IMR-90 (cell line): Measurements from ENCODE around the gene CERS5. TPM values are rescaled to one million over a fixed set of nuclear protein-coding genes. Genes with fewer than 3 reads are reported as not detected.
A peak's percentile ranks its signal among the peaks of the same experiment; 100 is the strongest.

Experiments
- ATAC-seq: fragments of 200-7000 bp; cut with Tn5 transposase; 2 replicates; pipeline ENCODE4 v1.9.1; 2020; ENCODE audit warnings: low read depth, mild to moderate bottlenecking, moderate library complexity
- BruUV-seq: library from RNA; stranded (reverse); fragments of 400-500 nt; replicated peaks from 2 replicates; lab custom pipeline; 2021; lab: Mats Ljungman, UMichigan
- CTCF ChIA-PET: fragments of 300-600 bp; formaldehyde crosslinking; extraction: SDS; loops from one replicate; lab custom pipeline; 2021; ENCODE audit warnings: antibody characterized with exemption; lab: Yijun Ruan, JAX
- POLR2A ChIA-PET: fragments of 300-600 bp; sonication (Branson Sonifier 250); formaldehyde crosslinking; loops from one replicate; lab custom pipeline; 2022; ENCODE audit warnings: antibody characterized with exemption; ENCODE audit not compliant: unreplicated experiment; lab: Charles Lee
- DNase-seq: peaks from one replicate; pipeline ENCODE4 v3.0.0; 2013
- H2AFZ ChIP-seq: replicated peaks from 2 replicates; pipeline ENCODE3; 2013; ENCODE audit warnings: low read length, mild to moderate bottlenecking; ENCODE audit not compliant: poor library complexity
- H2AK5ac ChIP-seq: 2 replicates; pipeline ENCODE4 v1.6.1; 2013; ENCODE audit warnings: low read depth, low read length, inconsistent platforms
- H2AK9ac ChIP-seq: replicated peaks from 2 replicates; pipeline ENCODE3; 2013; ENCODE audit warnings: mild to moderate bottlenecking, low read depth, low read length, moderate library complexity; ENCODE audit not compliant: poor library complexity
- H2BK120ac ChIP-seq: 2 replicates; pipeline ENCODE4 v1.6.1; 2013; ENCODE audit warnings: low read depth, low read length, inconsistent platforms
- H2BK15ac ChIP-seq: 3 replicates; pipeline ENCODE4 v1.6.1; 2013; ENCODE audit warnings: low read depth, low read length, inconsistent platforms
- H2BK20ac ChIP-seq: 2 replicates; pipeline ENCODE4 v1.6.1; 2013; ENCODE audit warnings: low read depth, mild to moderate bottlenecking, inconsistent platforms, low read length, moderate library complexity
- H2BK5ac ChIP-seq: 2 replicates; pipeline ENCODE4 v1.6.1; 2013; ENCODE audit warnings: mild to moderate bottlenecking, low read depth, low read length, inconsistent platforms; ENCODE audit not compliant: poor library complexity, severe bottlenecking
- H3K14ac ChIP-seq: replicated peaks from 2 replicates; pipeline ENCODE4 v1.6.1; 2013; ENCODE audit warnings: low read depth, low read length, inconsistent platforms
- H3K18ac ChIP-seq: 2 replicates; pipeline ENCODE4 v1.6.1; 2013; ENCODE audit warnings: low read depth, low read length, control low read depth
- H3K23ac ChIP-seq: 2 replicates; pipeline ENCODE4 v1.6.1; 2013; ENCODE audit warnings: low read depth, low read length, inconsistent platforms
- H3K27ac ChIP-seq: 2 replicates; pipeline ENCODE4 v1.5.1; 2013; ENCODE audit warnings: mild to moderate bottlenecking, control low read depth, low read length; ENCODE audit not compliant: insufficient read depth
- H3K27me3 ChIP-seq: 2 replicates; pipeline ENCODE4 v1.6.1; 2013; ENCODE audit warnings: low read length; ENCODE audit not compliant: control insufficient read depth, insufficient read depth
- H3K36me3 ChIP-seq: 2 replicates; pipeline ENCODE4 v1.6.1; 2013; ENCODE audit warnings: low read length, mixed read lengths; ENCODE audit not compliant: control insufficient read depth, insufficient read depth
- H3K4ac ChIP-seq: 2 replicates; pipeline ENCODE4 v1.6.1; 2013; ENCODE audit warnings: low read depth, low read length, inconsistent platforms
- H3K4me1 ChIP-seq: 2 replicates; pipeline ENCODE4 v1.6.1; 2013; ENCODE audit warnings: low read length, mixed read lengths; ENCODE audit not compliant: control insufficient read depth, insufficient read depth
- H3K4me2 ChIP-seq: 2 replicates; pipeline ENCODE4 v1.6.1; 2013; ENCODE audit warnings: low read depth, mild to moderate bottlenecking, control low read depth, low read length, moderate library complexity
- H3K4me3 ChIP-seq: 2 replicates; pipeline ENCODE4 v1.5.1; 2013; ENCODE audit warnings: low read depth, mild to moderate bottlenecking, control low read depth, low read length, moderate library complexity; ENCODE audit not compliant: insufficient read depth
- H3K56ac ChIP-seq: 2 replicates; pipeline ENCODE4 v1.6.1; 2013; ENCODE audit warnings: low read length, inconsistent platforms; ENCODE audit not compliant: insufficient read depth; ENCODE audit errors: extremely low read depth
- H3K79me1 ChIP-seq, 2 experiments: 2 replicates each; pipeline ENCODE4 v1.6.1; 2013; ENCODE audit warnings: low read length in 2 of 2, inconsistent platforms in 1 of 2, low read depth in 1 of 2
- H3K9ac ChIP-seq: 2 replicates; pipeline ENCODE4 v1.6.1; 2013; ENCODE audit warnings: low read depth, low read length, control low read depth
- H3K9me1 ChIP-seq: 2 replicates; pipeline ENCODE4 v1.6.1; 2013; ENCODE audit warnings: low read length, inconsistent platforms; ENCODE audit not compliant: insufficient read depth
- H3K9me3 ChIP-seq: 2 replicates; pipeline ENCODE4 v1.6.1; 2013; ENCODE audit warnings: low read length; ENCODE audit not compliant: control insufficient read depth, insufficient read depth
- H4K20me1 ChIP-seq: 2 replicates; pipeline ENCODE4 v1.6.1; 2013; ENCODE audit warnings: low read length, inconsistent platforms; ENCODE audit not compliant: insufficient read depth
- H4K5ac ChIP-seq: 2 replicates; pipeline ENCODE4 v1.6.1; 2013; ENCODE audit warnings: mild to moderate bottlenecking, low read depth, low read length, control low read depth
- H4K8ac ChIP-seq, 2 experiments: 2 replicates each; pipeline ENCODE4 v1.6.1; 2013; ENCODE audit warnings: low read depth in 2 of 2, low read length in 2 of 2, control low read depth in 1 of 2, inconsistent platforms in 1 of 2
- H4K91ac ChIP-seq: 2 replicates; pipeline ENCODE4 v1.6.1; 2013; ENCODE audit warnings: low read depth, low read length, inconsistent platforms; ENCODE audit not compliant: insufficient read depth
- CHD1 ChIP-seq: IDR thresholded peaks from 2 replicates; pipeline ENCODE4 v1.6.1; 2012; ENCODE audit warnings: low read depth, low read length, improper control_type of control experiment
- FOS ChIP-seq: fragments of 150-350 bp; IDR thresholded peaks from 2 replicates; pipeline ENCODE4 v1.6.1; 2016; ENCODE audit warnings: low read depth, low read length
- MAZ ChIP-seq: IDR thresholded peaks from 2 replicates; pipeline ENCODE4 v1.6.1; 2012; ENCODE audit warnings: low read depth, mild to moderate bottlenecking, low read length, improper control_type of control experiment, moderate library complexity, borderline replicate concordance
- RAD21 ChIP-seq: IDR thresholded peaks from 2 replicates; pipeline ENCODE4 v1.6.1; 2012; ENCODE audit warnings: low read length, improper control_type of control experiment
- RCOR1 ChIP-seq: IDR thresholded peaks from 2 replicates; pipeline ENCODE4 v1.6.1; 2012; ENCODE audit warnings: mild to moderate bottlenecking, low read length, improper control_type of control experiment; ENCODE audit not compliant: insufficient replicate concordance
- RFX5 ChIP-seq: IDR thresholded peaks from 2 replicates; pipeline ENCODE4 v1.8.0; 2012; ENCODE audit warnings: low read depth, mild to moderate bottlenecking, low read length, moderate library complexity
- SMC3 ChIP-seq: fragments of 150-350 bp; IDR thresholded peaks from 2 replicates; pipeline ENCODE4 v1.6.1; 2016; ENCODE audit warnings: low read depth, mild to moderate bottlenecking, antibody characterized with exemption, low read length, moderate library complexity
- WGBS, 2 experiments: methylation state at CpG; one replicate each; pipeline versions ENCODE4 v1.1.5 to v1.1.7; 2013; ENCODE audit warnings: missing lambda C conversion rate in 2 of 2; ENCODE audit not compliant: insufficient read length in 1 of 2; ENCODE audit errors: extremely low coverage in 2 of 2; 5-methylcytosine and 5-hydroxymethylcytosine counted together
- dilution Hi-C: fragments of 300-500 bp; cut with HindIII; formaldehyde crosslinking; loops from one replicate; pipeline ENCODE4 v1.14.3; 2018; ENCODE audit warnings: low sequenced_read_pairs; ENCODE audit not compliant: unreplicated experiment
- in situ Hi-C: fragments of 300-500 bp; cut with MboI; formaldehyde crosslinking; loops from 3 replicates; pipeline ENCODE4 v1.14.3; 2019; ENCODE audit warnings: low sequenced_read_pairs, inconsistent platforms, mixed read lengths
- intact Hi-C: fragments of 100-400 bp; cut with micrococcal nuclease; formaldehyde crosslinking; loops from 2 replicates; pipeline ENCODE4 v1.10.0; 2022
- polyA plus RNA-seq, 3 experiments: library from polyadenylated mRNA; depleted of rRNA; stranded (reverse); fragments of >200 nt; gene quantifications; 2 replicates each; pipeline ENCODE4 v1.2.3, GENCODE V29; 2012; ENCODE audit warnings: low replicate concordance in 1 of 3
- total RNA-seq: library from RNA; depleted of rRNA; stranded (reverse); fragments of >200 nt; gene quantifications from 2 replicates; pipeline ENCODE4 v1.2.3, GENCODE V29; 2012

CERS5 gene
- total and polyA plus RNA-seq, 2 of the 4 experiments (the other 2 are of a cell fraction): 40.3 to 60.3 TPM

DNA sequence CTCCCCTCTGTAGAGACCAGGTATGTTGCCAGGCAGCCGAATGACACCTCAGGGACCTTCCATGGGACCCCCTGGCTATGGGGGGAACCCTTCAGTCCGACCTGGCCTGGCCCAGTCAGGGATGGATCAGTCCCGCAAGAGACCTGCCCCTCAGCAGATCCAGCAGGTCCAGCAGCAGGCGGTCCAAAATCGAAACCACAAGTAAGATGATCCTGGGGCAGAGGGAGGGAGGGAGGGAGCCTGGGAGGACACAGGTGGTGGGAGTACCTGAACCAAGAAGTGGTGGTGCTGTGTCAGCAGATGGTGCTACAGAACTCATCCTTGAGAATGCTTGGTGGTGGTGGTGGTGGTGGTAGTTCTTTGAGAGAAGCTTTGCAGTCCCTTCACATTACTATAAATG is 81.0 kb downstream of the CERS5 start:
- H4K8ac ChIP-seq: no peak overlapping the region; a peak in 1 of 4 replicates
- no peaks in the 10 kb centered on the region for H3K9me1 ChIP-seq
- peak overlapping the region; percentile 70; the same call in 1 of the 2 replicates for H3K23ac ChIP-seq
- no peak overlapping the region for H2BK15ac ChIP-seq
- WGBS, 2 experiments: 60% methylated on average over 1 of the region's 5 CpGs; no CpG with 5 or more reads in 1 of the 2 experiments
- DNase-seq (no peak), ATAC-seq (no peak)
- no peak overlapping the region for H3K56ac ChIP-seq
- H2AK9ac ChIP-seq: peak overlapping the region; percentile 88
- no peak overlapping the region for H3K18ac ChIP-seq
- peaks cover 25% of the 10 kb centered on the region for H4K20me1 ChIP-seq
- 0 out of 2 replicates have a peak overlapping the region, but pooled peaks have one; percentile 17 for H2AK5ac ChIP-seq
- H2BK20ac ChIP-seq: no peak overlapping the region
- BruUV-seq: no TSS peak
- peak overlapping the region; percentile 88 for H3K4me2 ChIP-seq
- peaks cover 28% of the 10 kb centered on the region for H3K36me3 ChIP-seq
- in situ Hi-C loops: no loop called here
- dilution Hi-C loops: no loop called here
- peaks cover 7% of the 10 kb centered on the region for H3K4me1 ChIP-seq
- peak overlapping the region; percentile 10; the same call in 1 of the 2 replicates for H3K4ac ChIP-seq
- peak overlapping the region; percentile 82 for H3K9ac ChIP-seq
- H2BK120ac ChIP-seq: no peak overlapping the region
- peaks cover 16 to 46% of the 10 kb centered on the region in 2 experiments for H3K79me1 ChIP-seq
- peak overlapping the region; percentile 90; the same call in 1 of the 2 replicates for H3K14ac ChIP-seq
- no peak overlapping the region for H3K27ac ChIP-seq
- intact Hi-C loops: loop anchor here (5.0 kb wide), 1 partner anchor 81 kb away; the partner anchor contains the start of gene CERS5
- no peak overlapping the region for H4K91ac ChIP-seq
- ChIA-PET POLR2A (no interaction called here), CTCF (interaction anchor here (2.4 kb wide), 1 partner anchor 26 kb away, joined by 12 read pairs; the partner anchor contains the start of gene COX14)
- TF ChIP-seq RCOR1 (no peak), RAD21 (no peak), FOS (no peak), RFX5 (no peak), MAZ (no peak), CHD1 (no peak), SMC3 (no peak)
- H3K4me3 ChIP-seq: no peak overlapping the region
- no peaks in the 10 kb centered on the region for H3K27me3 ChIP-seq
- H4K5ac ChIP-seq: no peak overlapping the region
- H3K9me3 ChIP-seq: no peaks in the 10 kb centered on the region
- H2AFZ ChIP-seq: no peak overlapping the region
- H2BK5ac ChIP-seq: no peak overlapping the region
